ENCODE results near the gene SLC25A15. TPM values are rescaled to one million over a fixed set of nuclear protein-coding genes. Genes with fewer than 3 reads are reported as not detected.

Gene SLC25A15
- total RNA-seq, 1 experiment from 2014 or later = 19.6 TPM

DNA sequence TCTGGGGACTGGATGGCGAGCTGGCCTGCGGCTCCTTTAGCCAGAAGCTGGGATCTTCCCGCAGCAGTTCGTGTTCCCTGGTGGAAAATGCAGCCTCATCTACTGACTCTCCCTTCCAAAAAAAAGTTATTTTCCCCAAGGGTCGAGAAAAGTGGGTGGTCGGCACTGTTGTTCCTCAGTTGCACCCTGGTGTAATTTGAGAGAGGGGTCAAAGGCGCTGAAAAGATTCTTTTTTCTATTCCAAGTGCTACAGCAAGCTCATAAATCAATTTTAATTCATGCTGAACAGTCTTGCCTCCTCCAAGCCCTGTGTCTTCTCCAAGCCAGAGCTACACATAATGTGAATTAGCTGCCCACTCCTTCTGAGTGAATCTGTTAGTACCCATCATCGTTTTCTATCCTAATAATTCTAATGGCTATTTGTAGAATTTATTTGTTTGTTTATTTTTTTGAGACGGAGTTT lies 774 bp downstream of the SLC25A15 start:
- TSS peak; percentile 35 for BruUV-seq (replicated peaks)
- ChIA-PET POLR2A (ENCODE audit: low non-redundant PET) (no interaction called here), CTCF (no interaction called here)
- Histone ChIP-seq H3K4me3 (ENCODE audit: low read depth, low read length, poor library complexity, severe bottlenecking) (peak overlapping the region; percentile 75), H3K4me1 (ENCODE audit: insufficient read depth, low read length, poor library complexity, severe bottlenecking) (no peaks in the 10 kb centered on the region), H3K27ac (ENCODE audit: low read depth, low read length, poor library complexity, severe bottlenecking) (peak overlapping the region; percentile 77), H3K9me3 (ENCODE audit: low read depth, low read length, poor library complexity, severe bottlenecking) (no peaks in the 10 kb centered on the region), H3K36me3 (ENCODE audit: insufficient read depth, low read length, poor library complexity, severe bottlenecking) (no peaks in the 10 kb centered on the region), H3K27me3 (replicated peaks; ENCODE audit: insufficient read depth, low read depth, low read length, poor library complexity) (no peaks in the 10 kb centered on the region)
- DNase-seq (ENCODE audit: low spot score) = no peak
- TF ChIP-seq, protein P1, sequence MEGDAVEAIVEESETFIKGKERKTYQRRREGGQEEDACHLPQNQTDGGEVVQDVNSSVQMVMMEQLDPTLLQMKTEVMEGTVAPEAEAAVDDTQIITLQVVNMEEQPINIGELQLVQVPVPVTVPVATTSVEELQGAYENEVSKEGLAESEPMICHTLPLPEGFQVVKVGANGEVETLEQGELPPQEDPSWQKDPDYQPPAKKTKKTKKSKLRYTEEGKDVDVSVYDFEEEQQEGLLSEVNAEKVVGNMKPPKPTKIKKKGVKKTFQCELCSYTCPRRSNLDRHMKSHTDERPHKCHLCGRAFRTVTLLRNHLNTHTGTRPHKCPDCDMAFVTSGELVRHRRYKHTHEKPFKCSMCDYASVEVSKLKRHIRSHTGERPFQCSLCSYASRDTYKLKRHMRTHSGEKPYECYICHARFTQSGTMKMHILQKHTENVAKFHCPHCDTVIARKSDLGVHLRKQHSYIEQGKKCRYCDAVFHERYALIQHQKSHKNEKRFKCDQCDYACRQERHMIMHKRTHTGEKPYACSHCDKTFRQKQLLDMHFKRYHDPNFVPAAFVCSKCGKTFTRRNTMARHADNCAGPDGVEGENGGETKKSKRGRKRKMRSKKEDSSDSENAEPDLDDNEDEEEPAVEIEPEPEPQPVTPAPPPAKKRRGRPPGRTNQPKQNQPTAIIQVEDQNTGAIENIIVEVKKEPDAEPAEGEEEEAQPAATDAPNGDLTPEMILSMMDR (conservative IDR thresholded peaks at IDR 0.05; ENCODE audit: low read depth, low read length) = no peak
- TF ChIP-seq EZH2 (IDR thresholded peaks at IDR 0.05; ENCODE audit: borderline replicate concordance, low read depth, low read length, poor library complexity, severe bottlenecking) = no peak
- intact Hi-C loops (cut with micrococcal nuclease; ENCODE audit: unreplicated experiment) = no loop called here

DNA sequence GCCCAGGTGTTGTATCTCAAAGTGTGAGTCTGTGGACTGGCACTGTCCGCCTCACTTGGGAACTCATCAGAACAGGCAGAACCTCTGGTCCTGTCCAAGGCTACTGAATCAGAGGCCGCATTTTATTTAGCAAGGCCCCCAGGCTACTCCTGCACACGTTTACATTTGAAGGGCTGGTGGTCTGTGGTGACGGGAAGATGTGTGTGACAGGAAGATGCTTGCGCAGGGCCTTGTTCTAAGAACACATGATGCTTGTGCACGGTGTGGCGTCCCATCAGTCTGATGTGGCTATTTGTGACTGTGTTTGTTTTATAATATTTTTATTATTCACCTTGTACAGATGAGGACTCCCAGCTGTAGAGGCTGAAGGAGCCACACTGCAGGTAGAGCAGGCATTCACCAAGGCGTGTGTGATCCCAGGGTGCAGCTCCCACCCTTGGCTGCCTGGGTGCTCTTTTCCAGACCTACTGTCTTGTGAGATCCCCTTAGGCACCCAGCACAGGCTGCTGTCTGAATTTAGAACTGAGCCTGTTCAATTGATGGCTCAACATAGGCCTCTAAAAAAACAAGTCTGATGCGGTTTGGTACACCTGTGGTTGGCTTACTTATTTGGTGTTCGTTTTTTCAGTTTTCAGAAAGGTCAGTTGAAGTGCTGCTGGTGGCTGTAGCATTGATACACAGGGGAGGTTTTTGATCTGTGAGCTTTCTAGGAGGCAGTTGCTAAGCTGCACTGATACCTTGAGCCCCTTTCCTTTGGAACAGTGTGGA lies 3.1 kb downstream of the SLC25A15 start:
- intact Hi-C loops (cut with micrococcal nuclease; ENCODE audit: unreplicated experiment) = no loop called here
- POLR2A ChIA-PET (ENCODE audit: low non-redundant PET) = no interaction called here
- DNase-seq (ENCODE audit: low spot score) = no peak

DNA sequence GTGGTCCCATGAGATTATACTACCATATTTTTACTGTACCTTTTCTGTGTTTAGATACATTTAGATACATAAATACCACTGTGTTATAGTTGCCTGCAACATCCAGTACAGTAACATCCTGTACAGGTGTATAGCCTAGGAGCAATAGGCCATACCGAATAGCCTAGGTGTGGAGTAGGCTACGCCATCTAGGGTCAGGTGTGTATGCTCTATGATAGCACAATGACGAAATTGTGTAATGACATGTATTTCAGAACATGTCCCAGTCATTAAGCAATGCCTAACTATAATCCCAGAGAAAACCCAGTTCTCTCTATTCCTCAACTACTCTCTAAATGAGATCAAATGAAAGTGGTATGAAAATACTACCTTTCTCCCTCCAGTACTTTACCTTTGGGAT lies 3.9 kb downstream of the SLC25A15 start:
- intact Hi-C loops (cut with micrococcal nuclease; ENCODE audit: unreplicated experiment) = no loop called here
- ChIA-PET POLR2A (ENCODE audit: low non-redundant PET) (no interaction called here), CTCF (no interaction called here)
- BruUV-seq (replicated peaks) = no TSS peak
- no peak overlapping the region for H3K27ac ChIP-seq (ENCODE audit: low read depth, low read length, poor library complexity, severe bottlenecking)
- no peak overlapping the region for H3K4me3 ChIP-seq (ENCODE audit: low read depth, low read length, poor library complexity, severe bottlenecking)
- no peak for DNase-seq (ENCODE audit: low spot score)
- no peaks in the 10 kb centered on the region for H3K9me3 ChIP-seq (ENCODE audit: low read depth, low read length, poor library complexity, severe bottlenecking)
- TF ChIP-seq, protein P1 (conservative IDR thresholded peaks at IDR 0.05; ENCODE audit: low read depth, low read length) = no peak
- TF ChIP-seq EZH2 (IDR thresholded peaks at IDR 0.05; ENCODE audit: borderline replicate concordance, low read depth, low read length, poor library complexity, severe bottlenecking) = no peak
- no peaks in the 10 kb centered on the region for H3K27me3 ChIP-seq (replicated peaks; ENCODE audit: insufficient read depth, low read depth, low read length, poor library complexity)
- no peaks in the 10 kb centered on the region for H3K36me3 ChIP-seq (ENCODE audit: insufficient read depth, low read length, poor library complexity, severe bottlenecking)
- H3K4me1 ChIP-seq (ENCODE audit: insufficient read depth, low read length, poor library complexity, severe bottlenecking) = no peaks in the 10 kb centered on the region

More for the DNA sequence above, 3.1 kb downstream of the SLC25A15 start:
- H3K4me1 ChIP-seq (ENCODE audit: insufficient read depth, low read length, poor library complexity, severe bottlenecking) = no peaks in the 10 kb centered on the region
- CTCF ChIA-PET = no interaction called here
- H3K27me3 ChIP-seq (replicated peaks; ENCODE audit: insufficient read depth, low read depth, low read length, poor library complexity) = no peaks in the 10 kb centered on the region
- no peak overlapping the region for H3K27ac ChIP-seq (ENCODE audit: low read depth, low read length, poor library complexity, severe bottlenecking)
- no peaks in the 10 kb centered on the region for H3K9me3 ChIP-seq (ENCODE audit: low read depth, low read length, poor library complexity, severe bottlenecking)
- TF ChIP-seq, protein P1 (conservative IDR thresholded peaks at IDR 0.05; ENCODE audit: low read depth, low read length) = no peak
- TF ChIP-seq EZH2 (IDR thresholded peaks at IDR 0.05; ENCODE audit: borderline replicate concordance, low read depth, low read length, poor library complexity, severe bottlenecking) = no peak
- H3K4me3 ChIP-seq (ENCODE audit: low read depth, low read length, poor library complexity, severe bottlenecking) = no peak overlapping the region
- no TSS peak for BruUV-seq (replicated peaks)
- H3K36me3 ChIP-seq (ENCODE audit: insufficient read depth, low read length, poor library complexity, severe bottlenecking) = no peaks in the 10 kb centered on the region

Measured in A673 (cell line).